ENCODE measurements around the gene UBE2L5.

DNA sequence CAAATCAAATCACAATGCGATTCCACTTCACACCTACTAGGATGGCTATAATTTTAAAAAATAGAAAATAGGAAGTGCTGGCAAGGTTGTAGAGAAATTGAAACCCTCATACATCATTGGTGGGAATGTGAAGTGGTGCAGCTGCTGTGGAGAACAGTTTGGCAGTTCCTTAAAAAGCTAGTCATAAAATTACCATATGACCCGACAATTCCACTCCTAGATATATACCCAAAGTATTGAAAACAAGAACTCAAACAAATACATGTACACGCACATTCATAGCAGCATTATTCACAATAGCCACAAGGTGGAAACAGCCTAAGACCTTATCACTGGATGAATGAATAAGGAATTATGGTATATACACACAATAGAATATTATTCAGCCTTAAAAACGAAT is 31.4 kb downstream of the UBE2L5 start:
- TF ChIP-seq BHLHE40 (IDR thresholded peaks at IDR 0.05; ENCODE audit: borderline replicate concordance) (no peak), SUZ12 (IDR thresholded peaks at IDR 0.05) (no peak)

Measured in HEK293T (cell line).